Measurements from ENCODE around the gene CNMD. TPM values are rescaled to one million over a fixed set of nuclear protein-coding genes. Genes with fewer than 3 reads are reported as not detected.

CNMD gene
- polyA plus RNA-seq, 3 donors: not detected

GRCh38 chr13:52780611-52781010 lies 41.0 kb upstream of the CNMD start:
- no peak for TF ChIP-seq CTCF (IDR thresholded peaks at IDR 0.05)
- no peaks in the 10 kb centered on the region for H3K27me3 ChIP-seq (ENCODE audit: control insufficient read depth in 2 of 2, insufficient read depth in 2 of 2, low read length in 2 of 2)
- DNase-seq: no peak
- H3K4me3 ChIP-seq (replicated peaks in 1 of 3; ENCODE audit: low read depth in 2 of 3, low read length in 3 of 3): no peak overlapping the region
- H3K4me2 ChIP-seq (replicated peaks; ENCODE audit: extremely low read depth, low read length, poor library complexity, severe bottlenecking): no peak overlapping the region
- H3K4me3 Mint-ChIP-seq: no peak overlapping the region
- peaks cover 0 to 5% (median 5%) of the 10 kb centered on the region in 3 donors for H3K27me3 Mint-ChIP-seq (ENCODE audit: low read depth in 3 of 3)
- no peaks in the 10 kb centered on the region for H3K36me3 ChIP-seq (replicated peaks in 1 of 2; ENCODE audit: control insufficient read depth in 1 of 2, insufficient read depth in 2 of 2, low read length in 2 of 2)
- WGBS (ENCODE audit: insufficient coverage): no CpG with 5 or more reads among the region's 2 CpGs
- no peak overlapping the region for H3K27ac Mint-ChIP-seq
- intact Hi-C loops (cut with micrococcal nuclease): no loop called here
- H3K36me3 Mint-ChIP-seq: no peaks in the 10 kb centered on the region
- H3K9ac ChIP-seq (ENCODE audit: insufficient read depth, low read length, poor library complexity, severe bottlenecking): no peak overlapping the region
- H2AFZ ChIP-seq (ENCODE audit: insufficient read depth, low read depth, low read length, poor library complexity, severe bottlenecking): no peak overlapping the region
- H3K27ac ChIP-seq (ENCODE audit: low read depth in 1 of 2, low read length in 2 of 2): no peak overlapping the region
- H3K4me1 Mint-ChIP-seq: no peaks in the 10 kb centered on the region
- H3K4me1 ChIP-seq (ENCODE audit: control insufficient read depth in 1 of 2, insufficient read depth in 2 of 2, low read length in 2 of 2): no peaks in the 10 kb centered on the region
- no peaks in the 10 kb centered on the region for H4K20me1 ChIP-seq (ENCODE audit: insufficient read depth, low read length)
- no peaks in the 10 kb centered on the region for H3K79me2 ChIP-seq (ENCODE audit: insufficient read depth, low read length)
- no peaks in the 10 kb centered on the region for H3K9me3 ChIP-seq (replicated peaks in 1 of 2; ENCODE audit: control insufficient read depth in 1 of 2, insufficient read depth in 1 of 2, low read length in 2 of 2)
- peaks cover 0 to 2% (median 0%) of the 10 kb centered on the region in 7 donors for H3K9me3 Mint-ChIP-seq

- Histone ChIP-seq H3K27me3 (ENCODE audit: control insufficient read depth in 2 of 2, insufficient read depth in 2 of 2, low read length in 2 of 2) (no peaks in the 10 kb centered on the region), H3K4me1 (ENCODE audit: control insufficient read depth in 1 of 2, insufficient read depth in 2 of 2, low read length in 2 of 2) (no peaks in the 10 kb centered on the region), H4K20me1 (ENCODE audit: insufficient read depth, low read length) (no peaks in the 10 kb centered on the region), H3K4me2 (replicated peaks; ENCODE audit: extremely low read depth, low read length, poor library complexity, severe bottlenecking) (no peak overlapping the region), H3K36me3 (replicated peaks in 1 of 2; ENCODE audit: control insufficient read depth in 1 of 2, insufficient read depth in 2 of 2, low read length in 2 of 2) (no peaks in the 10 kb centered on the region), H2AFZ (ENCODE audit: insufficient read depth, low read depth, low read length, poor library complexity, severe bottlenecking) (no peak overlapping the region), H3K9ac (ENCODE audit: insufficient read depth, low read length, poor library complexity, severe bottlenecking) (no peak overlapping the region), H3K27ac (ENCODE audit: low read depth in 1 of 2, low read length in 2 of 2) (no peak overlapping the region), H3K9me3 (replicated peaks in 1 of 2; ENCODE audit: control insufficient read depth in 1 of 2, insufficient read depth in 1 of 2, low read length in 2 of 2) (no peaks in the 10 kb centered on the region), H3K79me2 (ENCODE audit: insufficient read depth, low read length) (no peaks in the 10 kb centered on the region), H3K4me3 (replicated peaks in 1 of 3; ENCODE audit: low read depth in 2 of 3, low read length in 3 of 3) (no peak overlapping the region)
- H3K4me3 Mint-ChIP-seq: no peak overlapping the region
- H3K27me3 Mint-ChIP-seq (ENCODE audit: low read depth in 3 of 3): peaks cover 0 to 8% (median 5%) of the 10 kb centered on the region in 3 donors
- no peak for DNase-seq
- TF ChIP-seq CTCF (IDR thresholded peaks at IDR 0.05): no peak
- 100% methylated on average over 3 of the region's 4 CpGs for WGBS (ENCODE audit: insufficient coverage)
- intact Hi-C loops (cut with micrococcal nuclease): no loop called here
- no peak overlapping the region for H3K27ac Mint-ChIP-seq
- H3K9me3 Mint-ChIP-seq: peaks cover 0 to 2% (median 0%) of the 10 kb centered on the region in 7 donors
- no peaks in the 10 kb centered on the region for H3K36me3 Mint-ChIP-seq
- H3K4me1 Mint-ChIP-seq: no peaks in the 10 kb centered on the region
Measured at GRCh38 chr13:52780092-52780491, 40.5 kb upstream of the CNMD start.
